ENCODE results near the gene SHOC2.
A peak's percentile ranks its signal among the peaks of the same experiment; 100 is the strongest.

Gene SHOC2

GRCh38 chr10:110893559-110894179 lies 25.7 kb upstream of the SHOC2 start:
- Histone ChIP-seq H3K4me1 (ENCODE audit: control insufficient read depth, low read length) (peaks cover 10% of the 10 kb centered on the region), H3K9me2 (replicated peaks; ENCODE audit: control insufficient read depth, low read length) (no peaks in the 10 kb centered on the region), H3K79me2 (ENCODE audit: control insufficient read depth, low read length) (no peaks in the 10 kb centered on the region), H3K27ac (ENCODE audit: low read depth, low read length) (no peak overlapping the region), H3K4me3 (ENCODE audit: low read length) (no peak overlapping the region), H3K36me3 (ENCODE audit: control insufficient read depth, low read length) (peaks cover 78% of the 10 kb centered on the region), H3K4me2 (ENCODE audit: low read length) (no peak overlapping the region), H4K20me1 (ENCODE audit: control insufficient read depth, insufficient read depth, low read depth, low read length) (no peaks in the 10 kb centered on the region; the same call in 1 of the 2 replicates), H3K27me3 (ENCODE audit: control insufficient read depth, low read length) (no peaks in the 10 kb centered on the region), H3F3A (ENCODE audit: control insufficient read depth, insufficient read depth) (peaks cover 19% of the 10 kb centered on the region; the same call in 1 of the 2 replicates), H3K9me3 (ENCODE audit: control insufficient read depth, insufficient read depth, low read length) (no peaks in the 10 kb centered on the region)
- no peak for TF ChIP-seq EZH2phosphoT487 (IDR thresholded peaks at IDR 0.05; ENCODE audit: borderline replicate concordance, low read length)
- TF ChIP-seq CTCF (IDR thresholded peaks at IDR 0.05; ENCODE audit: low read depth, low read length, poor library complexity, severe bottlenecking), result peak; percentile 71

GRCh38 chr10:110897184-110897583 lies 22.2 kb upstream of the SHOC2 start:
- Histone ChIP-seq H3K4me3 (ENCODE audit: low read length) (no peak overlapping the region), H3K4me2 (ENCODE audit: low read length) (no peak overlapping the region), H3K27me3 (ENCODE audit: control insufficient read depth, low read length) (no peaks in the 10 kb centered on the region), H3F3A (ENCODE audit: control insufficient read depth, insufficient read depth) (0 out of 2 replicates have a peak, but pooled peaks cover 10% of the 10 kb centered on the region), H3K9me2 (replicated peaks; ENCODE audit: control insufficient read depth, low read length) (no peaks in the 10 kb centered on the region), H3K27ac (ENCODE audit: low read depth, low read length) (no peak overlapping the region), H3K4me1 (ENCODE audit: control insufficient read depth, low read length) (peaks cover 10% of the 10 kb centered on the region), H3K36me3 (ENCODE audit: control insufficient read depth, low read length) (peaks cover 78% of the 10 kb centered on the region), H3K79me2 (ENCODE audit: control insufficient read depth, low read length) (no peaks in the 10 kb centered on the region), H3K9me3 (ENCODE audit: control insufficient read depth, insufficient read depth, low read length) (no peaks in the 10 kb centered on the region), H4K20me1 (ENCODE audit: control insufficient read depth, insufficient read depth, low read depth, low read length) (no peaks in the 10 kb centered on the region; the same call in 1 of the 2 replicates)
- TF ChIP-seq EZH2phosphoT487 (IDR thresholded peaks at IDR 0.05; ENCODE audit: borderline replicate concordance, low read length), result no peak
- no peak for TF ChIP-seq CTCF (IDR thresholded peaks at IDR 0.05; ENCODE audit: low read depth, low read length, poor library complexity, severe bottlenecking)

- Histone ChIP-seq H4K20me1 (ENCODE audit: control insufficient read depth, insufficient read depth, low read depth, low read length) (no peaks in the 10 kb centered on the region), H3K9me2 (replicated peaks; ENCODE audit: control insufficient read depth, low read length) (no peaks in the 10 kb centered on the region), H3K4me2 (ENCODE audit: low read length) (no peak overlapping the region), H3K9me3 (ENCODE audit: control insufficient read depth, insufficient read depth, low read length) (no peaks in the 10 kb centered on the region), H3K27me3 (ENCODE audit: control insufficient read depth, low read length) (no peaks in the 10 kb centered on the region), H3K4me3 (ENCODE audit: low read length) (no peak overlapping the region), H3F3A (ENCODE audit: control insufficient read depth, insufficient read depth) (0 out of 2 replicates have a peak, but pooled peaks cover 3% of the 10 kb centered on the region), H3K4me1 (ENCODE audit: control insufficient read depth, low read length) (peaks cover 7% of the 10 kb centered on the region), H3K79me2 (ENCODE audit: control insufficient read depth, low read length) (no peaks in the 10 kb centered on the region), H3K27ac (ENCODE audit: low read depth, low read length) (no peak overlapping the region), H3K36me3 (ENCODE audit: control insufficient read depth, low read length) (peaks cover 68% of the 10 kb centered on the region)
- TF ChIP-seq EZH2phosphoT487 (IDR thresholded peaks at IDR 0.05; ENCODE audit: borderline replicate concordance, low read length) (no peak), CTCF (IDR thresholded peaks at IDR 0.05; ENCODE audit: low read depth, low read length, poor library complexity, severe bottlenecking) (no peak)
Measured at GRCh38 chr10:110898391-110898790, 21.0 kb upstream of the SHOC2 start.
